ENCODE results near the gene HCN3. TPM values are rescaled to one million over a fixed set of nuclear protein-coding genes. Genes with fewer than 3 reads are reported as not detected.
A peak's percentile ranks its signal among the peaks of the same experiment; 100 is the strongest.

HCN3 gene
- total RNA-seq, 4 donors from 2014 or later = 7.4 to 25.5 (median 19.5) TPM

- no peak for DNase-seq
- TF ChIP-seq CTCF (IDR thresholded peaks at IDR 0.05) (no peak), POLR2A (IDR thresholded peaks at IDR 0.05) (no peak)
- Histone ChIP-seq H3K27me3 (no peaks in the 10 kb centered on the region), H3K27ac (peak overlapping the region in 1 of 4 donors; percentile 15), H3K4me1 (peaks cover 0 to 35% (median 7%) of the 10 kb centered on the region in 4 donors), H3K4me3 (no peak overlapping the region), H3K36me3 (peaks cover 0 to 33% (median 0%) of the 10 kb centered on the region in 3 donors), H3K9me3 (no peaks in the 10 kb centered on the region)
Observed at GRCh38 chr1:155318082-155318481, 40.8 kb downstream of the HCN3 start.

- Histone ChIP-seq H3K4me1 (peaks cover 0 to 35% (median 8%) of the 10 kb centered on the region in 4 donors), H3K27me3 (no peaks in the 10 kb centered on the region), H3K27ac (peak overlapping the region in 1 of 4 donors; percentile 74), H3K36me3 (peaks cover 0 to 19% (median 0%) of the 10 kb centered on the region in 3 donors), H3K9me3 (no peaks in the 10 kb centered on the region), H3K4me3 (no peak overlapping the region)
- no peak for TF ChIP-seq CTCF (IDR thresholded peaks at IDR 0.05)
- TF ChIP-seq POLR2A (IDR thresholded peaks at IDR 0.05) = no peak
- no peak for DNase-seq
Observed at GRCh38 chr1:155319536-155319935, 42.3 kb downstream of the HCN3 start.

GRCh38 chr1:155320252-155320651 lies 43.0 kb downstream of the HCN3 start:
- DNase-seq = no peak
- no peaks in the 10 kb centered on the region for H3K9me3 ChIP-seq
- no peaks in the 10 kb centered on the region for H3K27me3 ChIP-seq
- TF ChIP-seq CTCF (IDR thresholded peaks at IDR 0.05) = no peak
- no peak for TF ChIP-seq POLR2A (IDR thresholded peaks at IDR 0.05)
- peak overlapping the region; percentile 26 to 94 (median 71) for H3K27ac ChIP-seq
- peaks cover 0 to 38% (median 8%) of the 10 kb centered on the region in 4 donors for H3K4me1 ChIP-seq
- peak overlapping the region; percentile 28 to 51 (median 44) for H3K4me3 ChIP-seq
- H3K36me3 ChIP-seq = peaks cover 0 to 19% (median 0%) of the 10 kb centered on the region in 3 donors

GRCh38 chr1:155320661-155321617 lies 43.7 kb downstream of the HCN3 start, which contains the start of gene RUSC1:
Gene RUSC1 (plus strand): TSS chr1:155320894. CDS start chr1:155321774, 880 bp downstream.
- Histone ChIP-seq H3K27me3 (no peaks in the 10 kb centered on the region), H3K4me1 (peaks cover 0 to 44% (median 8%) of the 10 kb centered on the region in 4 donors), H3K36me3 (peaks cover 0 to 19% (median 0%) of the 10 kb centered on the region in 3 donors), H3K27ac (peak within 1 kb of the TSS; percentile 26 to 94 (median 71)), H3K9me3 (no peaks in the 10 kb centered on the region), H3K4me3 (peak within 1 kb of the TSS; percentile 28 to 51 (median 44))
- TF ChIP-seq POLR2A (IDR thresholded peaks at IDR 0.05) (peak in 1 of 2 donors; percentile 18), CTCF (IDR thresholded peaks at IDR 0.05) (no peak)
- peak; percentile 69 to 90 (median 90) for DNase-seq

- no peaks in the 10 kb centered on the region for H3K9me3 ChIP-seq
- peak overlapping the region; percentile 68 to 99 (median 84) for H3K27ac ChIP-seq
- TF ChIP-seq CTCF (IDR thresholded peaks at IDR 0.05) (no peak), POLR2A (IDR thresholded peaks at IDR 0.05) (no peak)
- H3K27me3 ChIP-seq = no peaks in the 10 kb centered on the region
- H3K4me3 ChIP-seq = peak overlapping the region in 3 of 4 donors; percentile 70 to 98 (median 82)
- H3K36me3 ChIP-seq = peaks cover 0 to 26% (median 0%) of the 10 kb centered on the region in 3 donors
- peak in 1 of 3 donors; percentile 47 for DNase-seq
- peaks cover 0 to 38% (median 8%) of the 10 kb centered on the region in 4 donors for H3K4me1 ChIP-seq
Observed at GRCh38 chr1:155321639-155322503, 44.6 kb downstream of the HCN3 start.
